HepG2 (cell line): Measurements from ENCODE around the gene ASB3. TPM values are rescaled to one million over a fixed set of nuclear protein-coding genes. Genes with fewer than 3 reads are reported as not detected.

Source experiments
- ATAC-seq: fragments of 200-7000 bp; cut with Tn5 transposase; 3 replicates; pipeline ENCODE4 v1.9.1; 2020; ENCODE audit warnings: mild to moderate bottlenecking, moderate library complexity
- BruUV-seq: library from RNA; stranded (reverse); fragments of 400-500 nt; replicated peaks from 2 replicates; lab custom pipeline; 2021; lab: Mats Ljungman, UMichigan
- CTCF ChIA-PET: fragments of 300-600 bp; formaldehyde crosslinking; extraction: SDS; loops from one replicate; lab custom pipeline; 2021; ENCODE audit warnings: low total read pairs, inconsistent platforms, low intra/inter-chr PET ratio; lab: Yijun Ruan, JAX
- POLR2A ChIA-PET: fragments of 350-600 bp; sonication (Branson Sonifier 250); formaldehyde crosslinking; loops from one replicate; lab custom pipeline; 2020; ENCODE audit warnings: antibody characterized with exemption, inconsistent platforms; lab: Yijun Ruan, JAX
- DNase-seq: peaks from one replicate; pipeline ENCODE4 v3.0.0-alpha.2; 2015; ENCODE audit warnings: low spot score
- FAIRE-seq: peaks from 3 replicates; lab custom pipeline; 2011; peaks lifted over from hg19 to GRCh38; lab: Jason Lieb, UNC
- H2AFZ ChIP-seq: one replicate; pipeline ENCODE4 v1.6.1; 2011; ENCODE audit warnings: low read length, inconsistent platforms
- H3K27ac ChIP-seq: fragments of 300-600 bp; 3 replicates; pipeline ENCODE4 v1.8.0; 2011; ENCODE audit warnings: mixed run types, mild to moderate bottlenecking, mixed read lengths, low read length, inconsistent platforms; ENCODE audit not compliant: insufficient read depth; ENCODE audit errors: extremely low read length
- H3K27me3 ChIP-seq, 2 experiments: fragments of 200-600 bp in 1 of 2; 2 replicates in 1 of 2; 3 replicates in 1 of 2; pipeline versions ENCODE4 v1.6.0 to v1.8.0; 2011; ENCODE audit warnings: low read length in 2 of 2, mild to moderate bottlenecking in 2 of 2, moderate library complexity in 2 of 2, inconsistent platforms in 1 of 2; ENCODE audit not compliant: insufficient read depth in 2 of 2, control insufficient read depth in 1 of 2
- H3K36me3 ChIP-seq, 2 experiments: fragments of 200-600 bp in 1 of 2; replicated peaks in 1 of 2; 2 replicates in 1 of 2; 3 replicates in 1 of 2; pipeline versions ENCODE4 v1.5.1 to v1.8.0; 2011; ENCODE audit warnings: low read length in 2 of 2, inconsistent platforms in 1 of 2; ENCODE audit not compliant: insufficient read depth in 2 of 2, control insufficient read depth in 1 of 2
- H3K4me1 ChIP-seq: 2 replicates; pipeline ENCODE4 v1.5.1; 2012; ENCODE audit warnings: low read length, inconsistent platforms; ENCODE audit not compliant: insufficient read depth
- H3K4me2 ChIP-seq: 2 replicates; pipeline ENCODE4 v1.6.0; 2011; ENCODE audit warnings: low read depth, low read length, inconsistent platforms
- H3K4me3 ChIP-seq, 3 experiments: fragments of 200-600 bp in 1 of 3; sonication (generic), shearing (Covaris generic) in 1 of 3; replicated peaks in 1 of 3; 2 replicates each; pipeline ENCODE4 v1.5.1; 2011 to 2016; ENCODE audit warnings: low read length in 3 of 3, inconsistent platforms in 2 of 3, low read depth in 2 of 3, mild to moderate bottlenecking in 2 of 3, control low read depth in 1 of 3, mixed read lengths in 1 of 3; ENCODE audit not compliant: insufficient read depth in 1 of 3
- H3K79me2 ChIP-seq: one replicate; pipeline ENCODE4 v1.6.1; 2011; ENCODE audit warnings: low read length, inconsistent platforms; ENCODE audit not compliant: insufficient read depth
- H3K9ac ChIP-seq: 2 replicates; pipeline ENCODE4 v1.6.0; 2011; ENCODE audit warnings: mild to moderate bottlenecking, low read depth, low read length, inconsistent platforms; ENCODE audit not compliant: insufficient read depth
- H3K9me3 ChIP-seq: 2 replicates; pipeline ENCODE4 v1.5.1; 2012; ENCODE audit warnings: mild to moderate bottlenecking, low read length
- H4K20me1 ChIP-seq: 2 replicates; pipeline ENCODE4 v1.6.0; 2011; ENCODE audit warnings: inconsistent platforms, mild to moderate bottlenecking, low read length, moderate library complexity; ENCODE audit not compliant: insufficient read depth
- DPF2 ChIP-seq: sonication (generic); formaldehyde crosslinking; IDR thresholded peaks from 2 replicates; pipeline ENCODE4 v1.4.0; 2020; ENCODE audit warnings: mild to moderate bottlenecking, low read depth, missing genetic modification reagents, borderline replicate concordance
- TOPORS ChIP-seq: sonication (generic); formaldehyde crosslinking; IDR thresholded peaks from 2 replicates; pipeline ENCODE4 v1.8.0; 2023; ENCODE audit warnings: mild to moderate bottlenecking, missing genetic modification reagents
- ZKSCAN1 ChIP-seq: fragments of 150-350 bp; IDR thresholded peaks from 2 replicates; pipeline ENCODE4 v1.6.1; 2014; ENCODE audit warnings: low read length
- ZNF414 ChIP-seq: sonication (generic); formaldehyde crosslinking; IDR thresholded peaks from 2 replicates; pipeline ENCODE4 v1.5.0; 2020; ENCODE audit warnings: missing genetic modification reagents
- ZNF605 ChIP-seq: sonication (generic); formaldehyde crosslinking; IDR thresholded peaks from 2 replicates; pipeline ENCODE4 v1.8.0; 2022; ENCODE audit warnings: mild to moderate bottlenecking, missing genetic modification reagents
- WGBS: methylation state at CpG from one replicate; pipeline ENCODE4 v1.1.6; 2017; ENCODE audit warnings: low lambda C conversion rate; 5-methylcytosine and 5-hydroxymethylcytosine counted together
- in situ Hi-C: cut with HindIII; loops from 2 replicates; pipeline ENCODE4 v1.10.0; 2017; ENCODE audit warnings: low pct_unique_long_range_greater_than_20kb; ENCODE audit not compliant: extremely low pct_ligation_motif_present
- intact Hi-C: fragments of 100-400 bp; cut with micrococcal nuclease; formaldehyde crosslinking; loops from one replicate; pipeline ENCODE4 v1.10.0; 2022; ENCODE audit not compliant: unreplicated experiment
- polyA plus RNA-seq, 8 experiments: library from polyadenylated mRNA; depleted of rRNA in 3 of 8; stranded (reverse) in 7 of 8; unstranded in 1 of 8; fragments of >200 nt; fragmentation: Illumina TruSeq in 4 of 8; extraction: Trizol in 4 of 8; gene quantifications; 2 replicates each; pipeline versions ENCODE4 v1.2.1 to v1.2.3, GENCODE V29; 2011 to 2016; ENCODE audit warnings: low read depth in 4 of 8, missing spikeins in 1 of 8, mixed read lengths in 1 of 8; ENCODE audit not compliant: insufficient read depth in 1 of 8
- total RNA-seq, 5 experiments: library from RNA; depleted of rRNA; stranded (reverse); fragments of >200 nt; fragmentation: Illumina TruSeq; extraction: Trizol; gene quantifications; 2 replicates each; pipeline ENCODE4 v1.2.3, GENCODE V29; 2016; ENCODE audit warnings: low read depth in 1 of 5
- TF ChIP-seq, protein P1 (sequence below): sonication (generic); formaldehyde crosslinking; IDR thresholded peaks from 2 replicates; pipeline ENCODE4 v1.4.0; 2020; ENCODE audit warnings: mild to moderate bottlenecking, missing genetic modification reagents
- TF ChIP-seq, protein P2 (sequence below): sonication (generic); formaldehyde crosslinking; IDR thresholded peaks from 2 replicates; pipeline ENCODE4 v1.5.0; 2020; ENCODE audit warnings: missing genetic modification reagents
- TF ChIP-seq, protein P3 (sequence below): sonication (generic); formaldehyde crosslinking; IDR thresholded peaks from 2 replicates; pipeline ENCODE4 v1.4.0; 2020; ENCODE audit warnings: mild to moderate bottlenecking, missing genetic modification reagents

ASB3 gene
- total and polyA plus RNA-seq, 2 of the 13 experiments (the other 11 are each of a cell fraction or from before 2014, with no cell fraction given) = 40.1 to 41.8 TPM

DNA sequence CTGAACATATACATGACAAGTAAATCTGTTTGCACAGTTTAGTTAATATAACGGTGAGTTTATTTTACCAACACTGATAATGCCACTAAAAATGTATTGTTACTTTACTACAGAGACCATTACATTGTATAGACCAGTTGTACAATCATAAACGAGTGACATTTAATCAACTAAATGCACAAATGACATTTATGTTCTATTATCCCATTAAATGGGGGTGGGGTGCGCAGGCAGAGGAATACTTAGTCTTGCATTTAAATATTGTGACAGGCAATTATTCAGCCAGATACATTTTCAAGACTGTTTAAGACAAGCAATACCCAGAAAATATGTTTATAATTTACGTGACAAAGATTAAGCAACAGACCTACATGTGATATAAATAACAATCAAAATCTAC is 91.2 kb downstream of the ASB3 start (continued):
- TF ChIP-seq DPF2 (CRISPR knock-in tag) = no peak
- no peak for TF ChIP-seq ZNF414
- TF ChIP-seq, protein P1, sequence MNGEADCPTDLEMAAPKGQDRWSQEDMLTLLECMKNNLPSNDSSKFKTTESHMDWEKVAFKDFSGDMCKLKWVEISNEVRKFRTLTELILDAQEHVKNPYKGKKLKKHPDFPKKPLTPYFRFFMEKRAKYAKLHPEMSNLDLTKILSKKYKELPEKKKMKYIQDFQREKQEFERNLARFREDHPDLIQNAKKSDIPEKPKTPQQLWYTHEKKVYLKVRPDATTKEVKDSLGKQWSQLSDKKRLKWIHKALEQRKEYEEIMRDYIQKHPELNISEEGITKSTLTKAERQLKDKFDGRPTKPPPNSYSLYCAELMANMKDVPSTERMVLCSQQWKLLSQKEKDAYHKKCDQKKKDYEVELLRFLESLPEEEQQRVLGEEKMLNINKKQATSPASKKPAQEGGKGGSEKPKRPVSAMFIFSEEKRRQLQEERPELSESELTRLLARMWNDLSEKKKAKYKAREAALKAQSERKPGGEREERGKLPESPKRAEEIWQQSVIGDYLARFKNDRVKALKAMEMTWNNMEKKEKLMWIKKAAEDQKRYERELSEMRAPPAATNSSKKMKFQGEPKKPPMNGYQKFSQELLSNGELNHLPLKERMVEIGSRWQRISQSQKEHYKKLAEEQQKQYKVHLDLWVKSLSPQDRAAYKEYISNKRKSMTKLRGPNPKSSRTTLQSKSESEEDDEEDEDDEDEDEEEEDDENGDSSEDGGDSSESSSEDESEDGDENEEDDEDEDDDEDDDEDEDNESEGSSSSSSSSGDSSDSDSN = no peak
- TF ChIP-seq ZKSCAN1 = no peak
- TF ChIP-seq TOPORS (CRISPR knock-in tag) = no peak

GRCh38 chr2:53694096-53694771 is 92.5 kb downstream of the ASB3 start:
- POLR2A ChIA-PET = no interaction called here
- no TSS peak for BruUV-seq
- Histone ChIP-seq H3K27me3 (no peaks in the 10 kb centered on the region), H3K4me3 (no peak overlapping the region), H4K20me1 (no peaks in the 10 kb centered on the region), H3K4me2 (no peak overlapping the region), H2AFZ (no peak overlapping the region), H3K36me3 (peaks cover 4 to 14% of the 10 kb centered on the region in 2 experiments; a peak in 3 of 5 replicates), H3K27ac (no peak overlapping the region), H3K79me2 (no peaks in the 10 kb centered on the region), H3K9ac (no peak overlapping the region), H3K9me3 (no peaks in the 10 kb centered on the region), H3K4me1 (no peaks in the 10 kb centered on the region)
- CTCF ChIA-PET = no interaction called here
- no peak for DNase-seq
- intact Hi-C loops = no loop called here
- in situ Hi-C loops = no loop called here
- TF ChIP-seq, protein P2, sequence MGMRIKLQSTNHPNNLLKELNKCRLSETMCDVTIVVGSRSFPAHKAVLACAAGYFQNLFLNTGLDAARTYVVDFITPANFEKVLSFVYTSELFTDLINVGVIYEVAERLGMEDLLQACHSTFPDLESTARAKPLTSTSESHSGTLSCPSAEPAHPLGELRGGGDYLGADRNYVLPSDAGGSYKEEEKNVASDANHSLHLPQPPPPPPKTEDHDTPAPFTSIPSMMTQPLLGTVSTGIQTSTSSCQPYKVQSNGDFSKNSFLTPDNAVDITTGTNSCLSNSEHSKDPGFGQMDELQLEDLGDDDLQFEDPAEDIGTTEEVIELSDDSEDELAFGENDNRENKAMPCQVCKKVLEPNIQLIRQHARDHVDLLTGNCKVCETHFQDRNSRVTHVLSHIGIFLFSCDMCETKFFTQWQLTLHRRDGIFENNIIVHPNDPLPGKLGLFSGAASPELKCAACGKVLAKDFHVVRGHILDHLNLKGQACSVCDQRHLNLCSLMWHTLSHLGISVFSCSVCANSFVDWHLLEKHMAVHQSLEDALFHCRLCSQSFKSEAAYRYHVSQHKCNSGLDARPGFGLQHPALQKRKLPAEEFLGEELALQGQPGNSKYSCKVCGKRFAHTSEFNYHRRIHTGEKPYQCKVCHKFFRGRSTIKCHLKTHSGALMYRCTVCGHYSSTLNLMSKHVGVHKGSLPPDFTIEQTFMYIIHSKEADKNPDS = no peak
- no peak for TF ChIP-seq ZNF605 (CRISPR knock-in tag)
- TF ChIP-seq, protein P3, sequence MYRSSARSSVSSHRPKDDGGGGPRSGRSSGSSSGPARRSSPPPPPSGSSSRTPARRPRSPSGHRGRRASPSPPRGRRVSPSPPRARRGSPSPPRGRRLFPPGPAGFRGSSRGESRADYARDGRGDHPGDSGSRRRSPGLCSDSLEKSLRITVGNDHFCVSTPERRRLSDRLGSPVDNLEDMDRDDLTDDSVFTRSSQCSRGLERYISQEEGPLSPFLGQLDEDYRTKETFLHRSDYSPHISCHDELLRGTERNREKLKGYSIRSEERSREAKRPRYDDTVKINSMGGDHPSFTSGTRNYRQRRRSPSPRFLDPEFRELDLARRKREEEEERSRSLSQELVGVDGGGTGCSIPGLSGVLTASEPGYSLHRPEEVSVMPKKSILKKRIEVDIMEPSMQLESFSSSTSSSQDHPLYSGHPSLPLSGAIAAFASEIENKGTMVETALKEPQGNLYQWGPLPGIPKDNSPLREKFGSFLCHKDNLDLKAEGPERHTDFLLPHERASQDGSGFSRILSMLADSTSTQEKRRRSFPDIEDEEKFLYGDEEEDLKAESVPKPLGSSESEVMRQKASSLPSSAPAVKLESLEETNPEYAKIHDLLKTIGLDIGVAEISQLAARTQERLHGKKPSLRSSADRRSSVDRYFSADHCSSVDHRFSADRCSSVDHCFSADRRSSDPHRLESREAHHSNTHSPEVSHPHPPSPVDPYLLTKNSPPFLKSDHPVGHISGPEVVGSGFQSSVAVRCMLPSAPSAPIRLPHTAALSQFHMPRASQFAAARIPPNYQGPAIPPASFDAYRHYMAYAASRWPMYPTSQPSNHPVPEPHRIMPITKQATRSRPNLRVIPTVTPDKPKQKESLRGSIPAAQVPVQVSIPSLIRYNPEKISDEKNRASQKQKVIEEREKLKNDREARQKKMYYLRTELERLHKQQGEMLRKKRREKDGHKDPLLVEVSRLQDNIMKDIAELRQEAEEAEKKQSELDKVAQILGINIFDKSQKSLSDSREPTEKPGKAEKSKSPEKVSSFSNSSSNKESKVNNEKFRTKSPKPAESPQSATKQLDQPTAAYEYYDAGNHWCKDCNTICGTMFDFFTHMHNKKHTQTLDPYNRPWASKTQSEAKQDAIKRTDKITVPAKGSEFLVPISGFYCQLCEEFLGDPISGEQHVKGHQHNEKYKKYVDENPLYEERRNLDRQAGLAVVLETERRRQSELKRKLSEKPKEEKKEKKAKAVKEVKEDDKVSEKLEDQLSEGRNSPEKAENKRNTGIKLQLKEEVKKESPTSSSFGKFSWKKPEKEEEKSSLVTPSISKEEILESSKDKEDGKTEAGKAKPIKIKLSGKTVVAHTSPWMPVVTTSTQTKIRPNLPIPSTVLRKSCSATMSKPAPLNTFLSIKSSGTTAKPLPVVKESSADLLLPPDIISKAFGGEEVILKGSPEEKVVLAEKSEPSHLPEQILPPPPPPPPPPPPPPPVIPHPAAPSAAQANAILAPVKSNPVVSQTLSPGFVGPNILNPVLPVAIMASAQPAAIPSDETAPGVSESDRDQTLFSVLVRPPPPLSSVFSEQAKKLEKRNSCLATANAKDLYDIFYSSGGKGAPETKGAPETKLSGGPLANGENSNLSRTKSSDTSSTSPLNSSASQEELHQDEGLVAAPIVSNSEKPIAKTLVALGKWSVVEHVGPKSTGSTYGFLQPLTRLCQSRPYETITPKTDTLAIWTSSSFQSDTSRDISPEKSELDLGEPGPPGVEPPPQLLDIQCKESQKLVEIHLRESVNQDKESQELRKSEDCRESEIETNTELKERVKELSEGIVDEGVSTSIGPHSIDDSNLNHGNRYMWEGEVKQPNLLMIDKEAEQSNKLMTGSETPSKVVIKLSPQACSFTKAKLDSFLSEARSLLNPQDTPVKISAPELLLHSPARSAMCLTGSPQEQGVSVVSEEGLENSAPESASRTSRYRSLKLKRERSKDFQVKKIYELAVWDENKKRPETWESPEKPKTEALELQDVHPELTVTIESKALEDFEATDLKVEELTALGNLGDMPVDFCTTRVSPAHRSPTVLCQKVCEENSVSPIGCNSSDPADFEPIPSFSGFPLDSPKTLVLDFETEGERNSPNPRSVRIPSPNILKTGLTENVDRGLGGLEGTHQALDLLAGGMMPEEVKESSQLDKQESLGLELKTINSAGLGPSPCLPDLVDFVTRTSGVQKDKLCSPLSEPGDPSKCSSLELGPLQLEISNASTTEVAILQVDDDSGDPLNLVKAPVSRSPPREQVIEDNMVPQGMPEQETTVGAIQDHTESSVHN (CRISPR knock-in tag) = no peak
- 94% methylated on average over 3 of the region's 3 CpGs for WGBS
- no peak for ATAC-seq
- FAIRE-seq = no peak
